Psoas muscle (tissue), 8 donors: ENCODE data around the gene MRC2. TPM values are rescaled to one million over a fixed set of nuclear protein-coding genes. Genes with fewer than 3 reads are reported as not detected.

Experiments
- ATAC-seq, 4 donors: fragments of 200-7000 bp; cut with Tn5 transposase; one replicate each; pipeline ENCODE4 v1.9.1; 2020; ENCODE audit warnings: moderate library complexity in 3 of 4, mild to moderate bottlenecking in 2 of 4
- DNase-seq, 2 donors: peaks; one replicate each; pipeline ENCODE4 v3.0.0-alpha.2; 2020
- H3K27ac ChIP-seq: fragments of 200-600 bp; one replicate; pipeline ENCODE4 v1.8.0; 2022
- H3K27me3 ChIP-seq, 3 donors: fragments of 200-600 bp in 1 of 3; one replicate each; pipeline versions ENCODE4 v1.6.1 to v1.8.0; 2013 to 2022; ENCODE audit warnings: low read length in 2 of 3, mild to moderate bottlenecking in 2 of 3, moderate library complexity in 1 of 3; ENCODE audit not compliant: insufficient read depth in 3 of 3
- H3K36me3 ChIP-seq, 2 donors: fragments of 200-600 bp in 1 of 2; one replicate each; pipeline versions ENCODE4 v1.6.1 to v1.8.0; 2013 to 2022; ENCODE audit warnings: low read depth in 1 of 2, mild to moderate bottlenecking in 1 of 2, moderate library complexity in 1 of 2; ENCODE audit not compliant: insufficient read depth in 1 of 2
- H3K4me1 ChIP-seq: fragments of 200-600 bp; one replicate; pipeline ENCODE4 v1.8.0; 2022
- H3K4me3 ChIP-seq: fragments of 200-600 bp; one replicate; pipeline ENCODE4 v1.8.0; 2022; ENCODE audit warnings: mild to moderate bottlenecking
- H3K9me3 ChIP-seq: fragments of 200-600 bp; one replicate; pipeline ENCODE4 v1.8.0; 2022
- WGBS, 3 donors: extraction: QIAGEN DNeasy Blood & Tissue Kit; methylation state at CpG; one replicate each; pipeline versions ENCODE4 v1.1.6 to v1.1.7; 2013; 5-methylcytosine and 5-hydroxymethylcytosine counted together
- intact Hi-C, 2 donors: fragments of 100-400 bp; cut with DNase I; formaldehyde crosslinking; loops; one replicate each; pipeline versions ENCODE4 v1.11.0 to v1.14.2; 2022
- polyA plus RNA-seq, 3 donors: library from polyadenylated mRNA; stranded (reverse); fragments of 200-250 nt; gene quantifications; one replicate each; pipeline ENCODE4 v1.2.3, GENCODE V29; 2013
- total RNA-seq, 4 donors: library from RNA; stranded (reverse); fragmentation: NEBNext Ultra II Directional in 2 of 4; extraction: Animal tissue kit (Norgen Biotek cat#: 25700) in 2 of 4; gene quantifications; one replicate each; pipeline versions ENCODE4 v1.2.1 to v1.2.4, GENCODE V29; 2021 to 2023
- TF ChIP-seq, protein P1 (sequence below): fragments of 200-600 bp; IDR thresholded peaks from one replicate; pipeline ENCODE4 v1.8.0; 2022; ENCODE audit warnings: antibody characterized with exemption
- donor health status: healthy with polysubstance abuse.
- donor health status: DM: no; HTN: no; CAD: no; lungs with moderate emphysema.
- donor health status: Bipolar disorder and iron deficiency.
- donor health status: healthy.
- donor health status: DM: yes; HTN: yes; CAD: no.
- donor health status: DM: no; HTN: no; CAD: no.
- donor health status: DM: no; HTN: no; CAD: no.
- donor health status: DM: yes; HTN: yes; CAD: no.

The MRC2 gene
- total and polyA plus RNA-seq, 7 donors, result 3.5 to 17.5 (median 5.9) TPM

DNA sequence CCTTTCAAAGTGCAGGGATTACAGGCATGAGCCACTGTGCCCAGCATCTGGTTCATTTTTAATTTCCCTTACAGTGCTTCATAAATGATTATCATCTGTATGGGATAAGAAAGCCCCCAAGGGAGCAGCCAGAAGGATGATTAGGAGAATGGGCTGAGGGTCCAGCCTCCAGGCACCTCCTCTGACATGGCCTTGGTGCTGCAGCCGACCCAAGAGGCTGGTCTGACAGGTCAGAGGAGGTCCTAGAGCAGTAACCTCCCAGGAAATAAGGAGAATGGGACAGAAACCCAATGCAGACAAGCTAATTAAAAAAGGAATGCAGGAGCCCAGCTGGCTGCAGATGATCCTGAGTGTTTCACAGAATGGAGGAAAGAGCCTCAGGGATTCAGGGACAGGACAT lies 29.0 kb downstream of the MRC2 start:
- Histone ChIP-seq H3K4me1 (peaks cover 14% of the 10 kb centered on the region), H3K4me3 (no peak overlapping the region), H3K36me3 (no peaks in the 10 kb centered on the region), H3K27ac (no peak overlapping the region), H3K27me3 (peaks cover 0 to 21% (median 1%) of the 10 kb centered on the region in 3 donors), H3K9me3 (peaks cover 8% of the 10 kb centered on the region)
- intact Hi-C loops, result no loop called here
- no peak for ATAC-seq
- WGBS, 3 donors, result 38 to 64% (median 53%) methylated on average over 1 of the region's 1 CpG
- TF ChIP-seq, protein P1, sequence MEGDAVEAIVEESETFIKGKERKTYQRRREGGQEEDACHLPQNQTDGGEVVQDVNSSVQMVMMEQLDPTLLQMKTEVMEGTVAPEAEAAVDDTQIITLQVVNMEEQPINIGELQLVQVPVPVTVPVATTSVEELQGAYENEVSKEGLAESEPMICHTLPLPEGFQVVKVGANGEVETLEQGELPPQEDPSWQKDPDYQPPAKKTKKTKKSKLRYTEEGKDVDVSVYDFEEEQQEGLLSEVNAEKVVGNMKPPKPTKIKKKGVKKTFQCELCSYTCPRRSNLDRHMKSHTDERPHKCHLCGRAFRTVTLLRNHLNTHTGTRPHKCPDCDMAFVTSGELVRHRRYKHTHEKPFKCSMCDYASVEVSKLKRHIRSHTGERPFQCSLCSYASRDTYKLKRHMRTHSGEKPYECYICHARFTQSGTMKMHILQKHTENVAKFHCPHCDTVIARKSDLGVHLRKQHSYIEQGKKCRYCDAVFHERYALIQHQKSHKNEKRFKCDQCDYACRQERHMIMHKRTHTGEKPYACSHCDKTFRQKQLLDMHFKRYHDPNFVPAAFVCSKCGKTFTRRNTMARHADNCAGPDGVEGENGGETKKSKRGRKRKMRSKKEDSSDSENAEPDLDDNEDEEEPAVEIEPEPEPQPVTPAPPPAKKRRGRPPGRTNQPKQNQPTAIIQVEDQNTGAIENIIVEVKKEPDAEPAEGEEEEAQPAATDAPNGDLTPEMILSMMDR, result no peak
- DNase-seq, result peak in 1 of 2 donors; percentile 18

DNA sequence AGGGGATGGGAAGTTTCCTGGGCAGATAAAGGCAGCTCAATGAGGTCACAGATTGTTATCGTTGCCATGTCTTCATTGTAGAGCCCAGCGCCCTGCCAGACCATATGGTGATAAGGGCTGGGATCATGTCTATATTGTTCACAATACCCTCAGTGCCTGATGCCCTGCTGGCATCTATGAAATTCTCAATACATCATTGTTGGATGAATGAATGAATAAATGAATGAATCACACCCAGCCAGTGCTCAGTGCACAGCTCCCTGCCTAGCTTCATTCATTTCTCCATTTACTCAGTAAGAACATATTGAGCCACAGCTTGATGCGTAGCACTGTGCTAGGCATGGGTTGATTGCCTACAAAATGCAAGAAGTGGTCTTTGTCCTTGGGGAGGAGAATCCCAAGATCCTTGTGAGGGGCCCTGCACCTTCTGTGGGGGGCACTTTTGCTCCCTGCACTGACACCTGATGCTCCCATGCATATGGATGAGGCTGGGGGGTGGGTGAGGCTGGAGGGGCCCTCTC lies 29.7 kb downstream of the MRC2 start:
- Histone ChIP-seq H3K4me3 (no peak overlapping the region), H3K27me3 (peaks cover 0 to 15% (median 0%) of the 10 kb centered on the region in 3 donors), H3K9me3 (peaks cover 8% of the 10 kb centered on the region), H3K4me1 (peaks cover 14% of the 10 kb centered on the region), H3K36me3 (no peaks in the 10 kb centered on the region), H3K27ac (no peak overlapping the region)
- ATAC-seq, result no peak
- WGBS, 3 donors, result 88 to 92% (median 90%) methylated on average over 3 of the region's 3 CpGs
- DNase-seq, result no peak
- TF ChIP-seq, protein P1, result no peak
- intact Hi-C loops, result no loop called here

DNA sequence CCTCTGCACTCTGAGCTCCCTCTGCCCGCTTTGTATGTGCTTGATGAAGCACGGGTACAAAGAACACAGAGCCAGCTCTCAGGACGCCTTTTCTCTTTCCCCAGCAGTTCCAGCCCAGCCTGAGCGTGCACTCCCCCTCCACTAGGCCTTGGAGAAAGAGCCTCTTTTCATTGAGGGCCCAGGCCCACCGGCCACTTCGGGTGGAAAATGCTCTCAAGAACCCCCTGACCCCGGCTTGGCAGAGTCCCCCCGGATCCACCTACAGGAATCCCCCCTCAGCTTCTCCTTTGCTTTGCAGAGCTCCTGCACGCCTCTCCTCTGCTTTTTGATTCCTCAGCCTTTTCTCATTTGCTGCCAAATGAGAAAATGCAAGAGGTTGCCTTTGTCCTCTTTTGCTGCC lies 30.2 kb downstream of the MRC2 start:
- intact Hi-C loops, result no loop called here
- DNase-seq, result peak; percentile 12 to 52
- Histone ChIP-seq H3K27me3 (peaks cover 0 to 12% (median 0%) of the 10 kb centered on the region in 3 donors), H3K27ac (no peak overlapping the region), H3K9me3 (peaks cover 8% of the 10 kb centered on the region), H3K4me1 (peaks cover 14% of the 10 kb centered on the region), H3K36me3 (no peaks in the 10 kb centered on the region), H3K4me3 (no peak overlapping the region)
- TF ChIP-seq, protein P1, result no peak
- no peak for ATAC-seq
- 88 to 92% (median 90%) methylated on average over 9 of the region's 9 CpGs for WGBS, 3 donors

DNA sequence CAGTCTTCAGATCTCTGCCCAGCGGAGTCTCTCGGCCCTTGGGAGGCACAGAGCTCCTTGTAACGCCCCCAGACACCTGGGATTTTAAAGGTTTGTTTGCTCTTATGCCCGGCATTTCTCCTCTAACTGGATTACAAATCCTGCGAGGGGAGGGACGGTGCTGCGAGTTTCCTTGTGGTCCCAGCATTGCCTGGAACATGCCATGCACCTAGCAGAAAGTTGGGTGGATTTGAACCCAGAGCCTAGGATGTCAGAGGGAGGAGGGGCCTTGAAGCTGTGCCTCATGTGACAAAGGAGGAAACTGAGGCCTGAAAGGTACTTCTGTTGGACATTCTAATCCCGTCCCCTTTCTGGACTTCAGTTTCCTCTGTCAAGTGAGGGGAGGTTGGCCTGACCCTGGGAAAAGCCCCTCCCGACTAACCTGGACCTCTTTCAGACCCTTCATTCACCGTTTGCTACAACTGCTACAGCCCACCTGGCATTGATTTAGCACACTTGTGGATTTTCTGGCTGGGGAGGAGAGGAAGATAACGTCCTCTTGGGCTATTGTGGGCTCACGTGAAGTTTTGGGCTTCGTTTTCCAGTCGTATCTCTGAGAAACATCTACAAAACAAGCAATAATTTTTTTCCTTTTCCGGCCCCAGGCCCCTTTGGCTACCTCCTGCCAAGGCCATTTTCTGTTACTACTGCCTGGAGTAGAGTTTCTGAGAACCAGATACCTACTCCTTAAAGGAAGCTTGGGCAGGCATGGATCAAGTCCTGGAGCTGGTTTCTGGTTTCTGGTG lies 30.9 kb downstream of the MRC2 start:
- H3K4me3 ChIP-seq, result no peak overlapping the region
- DNase-seq (peak; percentile 1 to 6), ATAC-seq (no peak)
- H3K27me3 ChIP-seq, result peaks cover 0 to 5% (median 0%) of the 10 kb centered on the region in 3 donors
- H3K36me3 ChIP-seq, result no peaks in the 10 kb centered on the region
- intact Hi-C loops, result no loop called here
- 81 to 82% (median 82%) methylated on average over 15 of the region's 15 CpGs for WGBS, 3 donors
- H3K27ac ChIP-seq, result no peak overlapping the region
- peaks cover 8% of the 10 kb centered on the region for H3K9me3 ChIP-seq
- H3K4me1 ChIP-seq, result peaks cover 8% of the 10 kb centered on the region
- TF ChIP-seq, protein P1, result no peak
